ENCODE measurements around the gene STOX2. TPM values are rescaled to one million over a fixed set of nuclear protein-coding genes. Genes with fewer than 3 reads are reported as not detected.
A peak's percentile ranks its signal among the peaks of the same experiment; 100 is the strongest.

The STOX2 gene, protein sequence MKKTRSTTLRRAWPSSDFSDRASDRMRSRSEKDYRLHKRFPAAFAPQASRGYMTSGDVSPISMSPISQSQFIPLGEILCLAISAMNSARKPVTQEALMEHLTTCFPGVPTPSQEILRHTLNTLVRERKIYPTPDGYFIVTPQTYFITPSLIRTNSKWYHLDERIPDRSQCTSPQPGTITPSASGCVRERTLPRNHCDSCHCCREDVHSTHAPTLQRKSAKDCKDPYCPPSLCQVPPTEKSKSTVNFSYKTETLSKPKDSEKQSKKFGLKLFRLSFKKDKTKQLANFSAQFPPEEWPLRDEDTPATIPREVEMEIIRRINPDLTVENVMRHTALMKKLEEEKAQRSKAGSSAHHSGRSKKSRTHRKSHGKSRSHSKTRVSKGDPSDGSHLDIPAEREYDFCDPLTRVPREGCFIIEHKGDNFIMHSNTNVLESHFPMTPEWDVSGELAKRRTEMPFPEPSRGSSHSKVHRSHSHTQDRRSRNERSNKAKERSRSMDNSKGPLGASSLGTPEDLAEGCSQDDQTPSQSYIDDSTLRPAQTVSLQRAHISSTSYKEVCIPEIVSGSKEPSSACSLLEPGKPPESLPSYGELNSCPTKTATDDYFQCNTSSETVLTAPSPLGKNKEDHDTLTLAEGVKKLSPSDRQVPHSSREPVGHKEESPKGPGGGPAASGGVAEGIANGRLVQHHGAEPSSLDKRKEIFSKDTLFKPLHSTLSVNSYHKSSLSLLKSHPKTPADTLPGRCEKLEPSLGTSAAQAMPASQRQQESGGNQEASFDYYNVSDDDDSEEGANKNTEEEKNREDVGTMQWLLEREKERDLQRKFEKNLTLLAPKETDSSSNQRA (N-terminal part only)
- total RNA-seq (2014; rRNA removed; shearing (Covaris generic)): 2.4 and 5.8 TPM in 2 replicates

GRCh38 chr4:183905081-183905592 is at the start of gene STOX2:
Gene STOX2 (plus strand): TSS chr4:183905307. CDS start chr4:183906791, 1,484 bp downstream.
- DNase-seq (ENCODE audit: low spot score): peak; percentile 58

DNA sequence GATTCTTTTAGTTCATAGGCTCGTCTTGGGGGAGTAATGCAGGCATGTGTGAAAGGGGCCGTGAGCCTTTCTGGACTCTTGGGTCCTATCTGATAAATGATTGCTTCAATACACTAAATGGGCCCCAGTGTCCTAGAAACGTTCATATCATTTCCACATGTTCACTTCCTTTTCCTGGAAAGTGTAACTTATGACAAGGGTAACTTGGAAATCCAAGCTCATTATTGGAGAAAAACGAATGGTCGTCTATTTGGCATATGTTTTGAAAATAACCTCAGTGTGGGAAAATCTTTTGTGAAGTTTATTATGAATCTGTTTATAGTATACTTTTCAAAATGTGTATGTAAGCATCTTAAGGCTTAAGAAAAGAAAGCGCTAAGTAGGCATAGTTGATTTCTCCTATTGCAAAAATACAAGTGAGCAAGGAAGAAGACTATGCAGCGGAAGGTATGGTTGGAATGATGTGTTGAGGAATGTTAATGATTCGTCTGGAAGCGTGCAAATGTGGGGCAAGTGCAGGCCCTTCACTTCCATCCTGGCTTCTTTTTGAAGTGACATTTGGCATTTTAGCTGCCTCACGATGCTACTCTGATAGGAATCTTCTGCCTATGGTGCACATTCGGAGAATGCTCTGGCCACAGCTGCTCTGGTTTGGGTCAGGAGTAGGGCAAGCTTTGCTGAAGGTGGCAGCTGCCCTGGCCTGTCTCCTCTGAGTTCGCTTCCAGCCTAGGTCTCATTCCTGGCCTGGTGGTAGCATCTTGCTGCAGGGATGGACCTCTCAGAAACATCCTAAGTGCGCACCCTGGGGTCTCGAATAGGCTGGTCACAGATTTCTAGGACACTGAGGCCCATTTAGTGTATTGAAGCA is 49.5 kb upstream of the STOX2 start:
- DNase-seq (ENCODE audit: low spot score): no peak

DNA sequence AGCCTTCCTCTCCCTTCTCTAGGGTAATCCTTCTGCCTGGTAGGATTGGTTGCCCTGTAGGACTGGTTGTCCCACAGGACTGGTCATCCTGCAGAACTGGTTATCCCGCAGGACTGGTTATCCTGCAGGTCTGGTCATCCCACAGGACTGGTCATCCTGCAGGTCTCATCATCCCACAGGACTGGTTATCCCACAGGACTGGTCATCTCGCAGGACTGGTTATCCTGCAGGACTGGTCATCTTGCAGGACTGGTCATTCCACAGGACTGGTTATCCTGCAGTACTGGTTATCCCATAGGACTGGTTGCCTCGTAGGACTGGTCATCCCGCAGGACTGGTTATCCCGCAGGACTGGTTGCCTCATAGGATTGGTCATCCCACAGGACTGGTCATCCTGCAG is 48.1 kb upstream of the STOX2 start:
- DNase-seq (ENCODE audit: low spot score): no peak

GRCh38 chr4:183858011-183858615 is 47.0 kb upstream of the STOX2 start:
- no peak for DNase-seq (ENCODE audit: low spot score)

DNA sequence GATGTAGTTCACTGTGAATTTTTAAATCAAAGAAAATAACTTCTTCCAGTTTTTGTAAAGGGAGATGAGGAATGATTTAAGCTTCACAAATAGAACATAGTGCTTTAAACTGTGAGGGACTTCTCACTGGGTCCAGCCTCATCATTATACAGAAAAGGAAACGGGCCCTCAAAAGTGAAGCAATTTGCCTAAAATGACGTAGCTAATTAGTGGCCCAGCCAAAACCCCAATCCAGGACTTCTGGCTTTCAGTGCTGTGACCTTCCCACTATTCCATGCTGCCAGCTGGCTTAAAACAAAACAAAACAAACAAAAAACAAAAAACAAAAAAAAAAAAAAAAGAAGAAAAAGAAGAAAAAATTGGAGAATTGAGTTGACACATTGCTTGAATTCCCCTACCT is 45.0 kb upstream of the STOX2 start:
- no peak for DNase-seq (ENCODE audit: low spot score)

DNA sequence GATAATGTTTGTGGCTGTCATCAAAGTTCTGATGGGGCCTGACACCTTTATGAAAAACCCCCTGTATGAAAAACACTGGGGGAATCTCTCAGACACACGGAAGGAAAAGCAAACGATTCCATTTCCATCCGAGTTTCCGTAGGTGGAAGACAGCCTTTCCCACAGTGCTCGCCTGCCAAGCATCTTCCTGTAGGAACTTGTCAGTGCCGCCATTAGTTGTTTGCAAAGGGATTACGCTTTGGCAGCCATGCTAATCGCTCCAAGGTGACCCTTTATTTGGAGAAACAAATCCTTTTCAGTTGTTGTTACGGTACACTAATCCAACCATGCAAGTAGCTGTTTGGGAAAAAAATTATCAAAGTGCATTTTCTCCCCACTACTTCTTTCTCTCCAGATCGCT is 44.4 kb upstream of the STOX2 start:
- no peak for DNase-seq (ENCODE audit: low spot score)

GRCh38 chr4:183861426-183861825 is 43.7 kb upstream of the STOX2 start:
- no peak for DNase-seq (ENCODE audit: low spot score)

DNA sequence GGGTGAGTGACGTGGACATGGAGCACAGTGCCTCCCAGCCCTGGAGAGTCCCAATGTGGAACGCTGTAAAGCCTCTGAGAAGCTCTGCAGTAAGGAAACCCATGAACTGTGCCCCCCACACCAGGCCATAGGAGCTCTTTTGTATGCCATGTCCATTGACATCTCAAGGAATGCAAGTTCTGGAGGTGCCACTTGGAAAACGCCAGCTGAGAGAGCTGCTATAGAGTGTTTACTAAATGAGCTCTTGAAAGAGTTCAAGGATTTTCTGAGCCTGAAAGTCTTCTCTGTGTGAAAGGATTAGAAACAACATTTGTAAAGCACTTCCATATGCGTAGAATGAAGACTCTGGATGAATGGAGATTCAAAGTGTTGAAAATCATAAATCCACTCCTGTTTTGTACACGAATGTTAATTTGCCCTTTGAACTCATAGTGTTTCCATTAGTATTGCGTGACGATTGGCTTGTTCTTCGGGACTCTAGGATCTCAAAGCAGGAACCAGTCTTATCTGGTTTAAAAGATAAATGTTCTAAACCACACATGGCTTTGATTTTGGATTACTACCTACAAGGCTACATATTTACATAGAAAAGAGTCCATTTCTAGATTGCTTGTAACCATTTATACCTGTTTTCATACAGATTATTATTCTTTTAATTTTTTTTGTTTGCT is 41.8 kb upstream of the STOX2 start:
- no peak for DNase-seq (ENCODE audit: low spot score)

DNA sequence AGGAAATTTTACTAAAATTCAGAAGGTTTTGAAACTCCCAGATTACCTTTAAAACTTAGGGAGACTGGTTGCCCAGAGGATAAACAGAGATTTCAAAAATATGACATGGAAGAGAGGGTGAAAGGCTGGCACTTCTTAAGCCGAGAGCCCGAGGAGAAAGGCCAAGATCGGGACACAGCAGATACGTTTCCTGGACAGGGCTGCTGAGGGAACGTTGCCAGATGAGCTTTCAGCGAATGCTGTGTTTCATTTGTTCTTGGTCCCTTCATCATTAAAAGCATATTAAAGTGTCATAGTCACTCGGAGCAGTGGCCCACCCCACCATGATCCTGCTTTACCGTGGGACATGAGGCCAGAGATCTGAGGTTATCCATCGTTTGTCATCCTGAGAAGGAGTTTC is 37.9 kb upstream of the STOX2 start:
- DNase-seq (ENCODE audit: low spot score): no peak

- no peak for DNase-seq (ENCODE audit: low spot score)
Measured at GRCh38 chr4:183870997-183871396, 34.1 kb upstream of the STOX2 start.

DNA sequence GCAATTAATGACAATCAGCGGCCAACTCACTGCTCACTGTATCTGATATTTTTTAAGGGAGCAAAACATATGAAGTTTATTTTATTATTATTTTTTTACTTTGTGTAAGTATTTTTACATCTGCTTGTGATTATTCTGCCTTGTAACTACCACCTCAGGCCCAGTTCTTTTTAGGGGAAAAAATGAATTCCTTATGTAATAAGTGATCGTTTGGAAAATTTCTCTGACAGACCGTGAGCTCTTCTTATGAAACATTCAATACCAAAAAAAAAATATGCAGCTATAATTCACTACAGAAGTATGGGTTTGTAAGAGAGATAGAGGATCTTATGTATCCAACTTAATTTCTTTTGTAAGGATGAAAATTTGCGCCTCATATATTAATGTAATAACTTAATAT is 33.5 kb upstream of the STOX2 start:
- DNase-seq (ENCODE audit: low spot score): no peak

- DNase-seq (ENCODE audit: low spot score): peak; percentile 25
Measured at GRCh38 chr4:183872531-183872930, 32.6 kb upstream of the STOX2 start.

DNA sequence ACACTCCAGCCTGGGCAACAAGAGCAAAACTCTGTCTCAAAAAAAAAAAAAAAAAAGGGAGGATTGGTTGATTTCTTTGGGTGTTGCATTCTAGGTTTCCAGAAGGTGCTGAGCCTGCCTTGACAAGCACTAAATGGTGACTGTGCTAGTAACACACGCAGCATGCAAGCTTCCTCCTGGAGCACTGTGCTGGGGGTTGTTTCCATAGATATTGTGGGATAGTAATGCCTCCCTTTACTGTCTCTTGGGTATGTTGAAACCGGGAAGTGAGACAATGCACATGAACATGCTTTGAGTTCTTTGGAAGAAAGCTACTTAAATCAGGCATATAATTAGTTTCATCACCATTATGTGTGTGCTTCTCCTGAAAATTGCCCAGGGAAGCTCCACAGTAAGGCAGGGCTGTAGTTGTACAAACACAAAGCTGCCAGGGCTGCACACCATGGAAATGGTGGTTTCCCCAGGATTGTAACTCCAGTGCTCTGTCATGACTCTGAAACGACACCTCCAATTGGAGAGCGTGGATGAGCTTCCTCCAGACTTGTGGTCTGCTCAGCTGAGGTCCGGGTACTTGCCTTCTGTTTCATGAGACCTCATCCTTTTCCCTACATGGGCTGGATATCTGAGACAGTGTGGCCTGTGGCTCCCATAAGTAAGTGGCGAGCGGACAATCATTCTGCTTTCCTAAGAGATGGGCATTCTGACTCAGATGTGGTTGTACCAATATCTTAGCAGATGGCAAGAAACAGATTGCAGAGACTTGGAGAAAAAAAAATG is 31.5 kb upstream of the STOX2 start:
- peak; percentile 29 for DNase-seq (ENCODE audit: low spot score)

DNA sequence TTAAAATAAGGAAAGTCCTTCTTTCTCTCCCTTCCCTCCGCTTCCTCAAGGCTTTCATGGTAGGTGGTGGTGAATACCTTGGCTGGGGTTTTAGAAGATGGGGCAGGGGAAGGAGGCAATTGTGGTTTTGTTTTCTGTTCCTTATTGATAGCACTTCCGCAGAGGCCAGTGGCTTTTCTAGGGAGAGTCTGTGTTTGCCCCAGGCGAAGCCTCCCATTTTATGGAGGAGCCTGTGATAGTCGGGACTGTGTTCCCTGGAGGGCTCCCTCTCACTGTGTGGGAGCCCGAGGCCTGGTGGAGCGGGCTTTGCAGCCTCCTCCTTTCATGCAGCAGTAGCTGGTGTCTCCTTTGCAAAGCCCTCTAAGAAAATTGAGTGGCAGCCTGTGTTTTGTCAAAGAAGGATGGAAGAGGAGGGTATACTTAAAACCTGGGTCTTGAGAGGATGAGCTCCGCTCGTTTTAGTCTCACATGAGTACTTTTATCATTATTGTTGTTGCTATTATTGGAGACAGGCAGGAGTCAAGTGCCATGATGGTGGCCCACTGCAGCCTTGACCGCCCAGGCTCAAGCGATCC is 29.8 kb upstream of the STOX2 start:
- DNase-seq (ENCODE audit: low spot score): no peak

DNA sequence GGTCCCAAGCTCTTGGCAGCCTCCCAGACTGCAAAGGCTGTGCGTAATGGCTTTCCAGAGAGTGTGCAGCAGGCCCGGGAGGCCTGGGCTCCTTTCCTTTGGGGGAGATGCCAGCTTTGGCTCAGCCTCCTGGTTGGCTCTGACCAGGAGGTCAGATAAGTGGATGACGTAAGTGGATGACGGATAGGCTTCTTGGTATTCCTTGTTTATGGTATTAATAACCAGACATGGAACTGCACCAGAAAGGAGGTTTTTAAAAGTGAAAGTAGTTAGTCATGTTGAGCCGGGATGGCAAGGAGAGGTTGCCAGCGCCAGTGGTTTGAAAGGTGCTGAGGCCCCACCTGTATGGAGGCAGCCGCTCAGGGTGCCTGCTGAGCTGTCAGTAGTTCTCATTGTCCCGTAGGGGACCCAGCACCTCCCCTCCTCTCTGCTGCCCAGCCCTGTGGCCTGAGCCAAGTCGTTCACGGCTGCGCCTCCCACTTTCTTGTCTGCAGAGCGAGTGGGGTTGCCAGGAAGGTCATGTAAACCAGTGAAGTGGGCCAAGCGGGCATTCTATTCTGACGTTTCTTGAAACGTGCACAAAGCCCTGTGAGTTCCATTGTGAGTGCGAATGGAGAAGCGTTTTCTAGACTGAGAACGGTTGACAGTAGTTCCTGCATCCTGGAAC is 28.7 kb upstream of the STOX2 start:
- DNase-seq (ENCODE audit: low spot score): peak; percentile 96

GRCh38 chr4:183878251-183878970 is 26.7 kb upstream of the STOX2 start:
- no peak for DNase-seq (ENCODE audit: low spot score)

- DNase-seq (ENCODE audit: low spot score): no peak
Measured at GRCh38 chr4:183885205-183885720, 19.8 kb upstream of the STOX2 start.

DNA sequence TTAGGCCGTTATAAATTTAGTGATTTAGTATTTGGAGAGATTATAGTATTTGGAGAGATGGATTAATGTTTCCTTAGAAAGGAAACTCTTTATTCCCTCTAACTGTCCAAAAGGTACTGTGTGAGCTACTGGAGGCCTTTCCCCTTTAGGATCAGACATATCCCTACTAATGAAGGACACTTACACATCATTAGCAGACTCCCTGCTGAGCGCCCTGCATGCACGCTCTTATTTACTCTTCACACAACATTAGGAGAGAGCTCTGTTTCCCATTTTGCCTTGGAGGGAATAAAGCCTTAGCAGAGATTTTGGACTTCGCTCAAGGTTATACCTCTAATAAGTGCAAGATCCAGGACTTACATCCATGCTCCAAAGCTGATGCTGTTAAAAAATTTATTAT is 17.8 kb upstream of the STOX2 start:
- no peak for DNase-seq (ENCODE audit: low spot score)
